NCI-H748 treated with DMSO at 0.1 percent for 48 hours (cell line): Measurements from ENCODE around the gene AOPEP.

Experiments used
- DNase-seq: peaks from one replicate; lab custom pipeline; 2025; lab: John Stamatoyannopoulos, UW

Gene AOPEP

GRCh38 chr9:94850540-94851434 is 124.3 kb downstream of the AOPEP start:
- no peak for DNase-seq

GRCh38 chr9:94851467-94851866 is 125.0 kb downstream of the AOPEP start:
- no peak for DNase-seq

- DNase-seq, result no peak
These were observed 125.4 kb downstream of the AOPEP start for GRCh38 chr9:94851892-94852291.

DNA sequence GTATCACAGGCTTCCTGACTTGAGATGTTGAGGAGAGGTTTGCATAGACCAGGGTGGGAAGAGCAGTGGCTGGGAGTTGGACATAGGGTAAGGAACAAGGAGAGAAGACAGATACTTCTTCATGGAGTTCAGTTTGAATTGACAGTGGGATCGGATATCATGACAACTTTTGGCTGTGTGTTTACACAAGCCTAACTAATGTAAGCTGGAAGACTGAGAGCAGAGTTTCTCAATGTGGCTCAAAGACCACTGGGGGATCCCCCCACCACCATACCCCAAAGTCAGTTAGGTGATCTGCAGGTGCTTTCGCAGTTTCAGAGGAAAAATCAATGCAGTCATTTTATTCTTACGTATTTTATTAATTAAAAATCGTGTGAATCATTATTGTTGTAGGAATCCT is 125.9 kb downstream of the AOPEP start:
- DNase-seq, result no peak

- DNase-seq, result no peak
These were observed 127.4 kb downstream of the AOPEP start for GRCh38 chr9:94853887-94854286.

DNA sequence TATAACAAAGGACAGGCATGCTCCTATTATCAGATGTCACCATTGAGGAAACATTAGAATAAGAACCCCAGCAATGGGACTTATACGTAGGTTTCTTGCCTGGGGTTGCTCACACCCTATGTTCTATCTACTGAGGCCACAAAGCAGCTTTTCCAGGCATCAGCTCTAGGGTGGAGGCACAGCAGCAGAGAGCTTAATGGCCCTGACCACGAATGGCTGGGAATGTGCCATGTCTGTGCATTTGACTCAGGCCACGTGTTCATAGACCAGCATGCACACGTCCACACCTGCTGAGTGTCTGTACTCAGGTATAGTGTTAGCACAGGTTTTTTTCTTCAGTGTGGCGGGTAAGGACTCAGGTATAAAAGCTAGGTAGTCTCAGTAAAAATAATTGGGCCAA is 129.4 kb downstream of the AOPEP start:
- no peak for DNase-seq

DNA sequence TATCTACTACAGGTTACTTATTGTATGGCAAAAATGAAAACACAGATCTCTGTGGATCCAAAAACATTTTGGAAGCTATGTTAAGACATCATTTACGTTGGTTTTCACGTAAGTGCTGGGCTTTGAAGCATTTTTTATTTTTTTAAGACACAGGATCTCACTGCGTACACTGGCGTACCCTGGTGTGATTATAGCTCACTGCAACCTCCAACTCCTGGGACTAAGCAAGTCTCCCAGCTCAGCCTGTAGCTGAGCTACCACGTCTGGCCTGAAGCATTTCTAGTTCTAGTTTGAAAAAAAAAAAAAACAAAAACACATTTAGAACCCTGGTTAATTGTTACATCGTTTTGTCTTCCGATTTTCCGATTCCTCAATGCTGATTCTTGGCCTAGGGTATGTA is 131.3 kb downstream of the AOPEP start:
- no peak for DNase-seq

- DNase-seq, result no peak
These were observed 132.7 kb downstream of the AOPEP start for GRCh38 chr9:94859226-94859625.

- DNase-seq, result no peak
These were observed 133.4 kb downstream of the AOPEP start for GRCh38 chr9:94859891-94860290.

- DNase-seq, result peak; percentile 86
These were observed 134.4 kb downstream of the AOPEP start for GRCh38 chr9:94860678-94861588.

DNA sequence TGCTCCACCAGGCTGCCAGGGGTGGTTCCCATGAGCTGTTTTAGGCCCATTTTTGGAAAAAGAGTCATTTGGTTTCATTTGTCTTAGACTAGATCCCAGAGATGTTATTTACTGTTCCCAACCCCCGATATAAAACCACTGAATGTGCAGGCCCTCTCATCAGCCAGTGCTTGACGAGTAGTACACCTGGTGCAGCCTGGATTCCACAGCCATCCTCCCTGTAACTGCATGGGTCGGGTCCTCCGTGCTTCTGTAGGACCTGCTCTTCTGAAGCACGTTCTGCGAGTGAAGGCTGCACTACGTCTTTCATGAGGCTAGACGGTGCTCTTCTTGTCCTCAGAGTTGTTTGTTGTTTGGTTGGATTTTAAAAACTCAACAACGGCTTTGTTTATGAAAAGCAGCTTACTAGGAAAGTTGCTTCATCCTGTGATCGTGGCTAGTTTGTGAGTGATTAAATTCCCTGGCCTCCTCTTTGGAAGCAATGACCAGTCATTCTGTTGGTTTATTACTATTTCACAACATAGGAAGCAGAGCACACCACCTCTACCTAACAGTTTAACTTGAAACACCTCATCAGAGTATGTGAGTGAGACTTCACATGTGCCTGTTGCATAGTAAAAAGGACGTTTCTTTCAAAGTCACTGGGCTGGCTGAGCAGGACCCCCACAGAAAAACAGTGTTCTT is 135.2 kb downstream of the AOPEP start:
- no peak for DNase-seq

GRCh38 chr9:94864196-94864595 is 137.7 kb downstream of the AOPEP start:
- no peak for DNase-seq

- DNase-seq, result no peak
These were observed 138.5 kb downstream of the AOPEP start for GRCh38 chr9:94864862-94865509.

- DNase-seq, result no peak
These were observed 139.3 kb downstream of the AOPEP start for GRCh38 chr9:94865582-94866452.

- DNase-seq, result no peak
These were observed 140.3 kb downstream of the AOPEP start for GRCh38 chr9:94866770-94867169.

DNA sequence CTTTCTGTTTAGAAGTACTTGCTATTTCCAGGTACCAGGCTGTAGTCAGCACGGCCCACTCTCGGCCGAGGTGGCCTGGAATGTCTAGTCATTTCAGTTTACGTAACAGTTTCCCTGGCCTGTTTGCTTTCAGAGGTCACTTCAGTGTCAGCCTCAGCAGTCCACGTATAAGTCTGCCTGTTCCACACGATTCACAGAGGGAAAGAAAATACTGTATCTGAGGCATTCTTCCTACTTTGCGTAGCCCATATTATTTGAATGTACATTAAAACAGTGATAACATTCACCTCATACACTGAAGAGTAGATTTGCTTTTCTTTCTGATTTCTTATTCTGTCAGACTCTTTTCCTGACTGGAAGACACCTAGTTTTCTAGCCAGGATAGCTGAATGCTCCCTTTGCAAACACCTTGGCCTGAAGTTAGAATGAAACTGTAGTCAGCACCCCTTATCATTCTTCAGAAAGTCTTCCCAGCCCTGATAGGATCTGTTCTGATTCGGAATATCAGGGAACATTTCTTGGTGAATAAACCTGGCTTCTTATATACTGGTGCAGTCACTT is 140.9 kb downstream of the AOPEP start:
- no peak for DNase-seq

GRCh38 chr9:94867842-94868312 is 141.4 kb downstream of the AOPEP start:
- no peak for DNase-seq

DNA sequence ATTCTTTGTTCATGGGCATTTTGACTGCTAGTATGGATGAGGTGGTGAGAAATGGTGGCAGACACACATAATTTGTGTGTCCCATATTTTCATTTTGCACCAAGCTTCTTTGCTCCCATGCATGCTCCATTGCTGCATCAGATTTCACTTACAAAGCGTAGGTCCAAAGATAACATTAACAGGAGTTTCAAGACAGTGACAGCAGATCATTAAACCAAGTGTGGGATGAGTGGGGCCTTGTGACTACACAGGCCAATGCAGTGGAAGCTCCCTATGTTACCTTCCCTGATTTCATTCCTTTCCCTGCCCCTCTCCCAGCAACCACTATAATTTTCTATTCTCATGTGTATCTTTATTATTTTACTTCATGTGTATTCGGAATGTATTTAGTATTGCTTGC is 142.0 kb downstream of the AOPEP start:
- DNase-seq, result no peak

GRCh38 chr9:94869415-94869843 is 142.9 kb downstream of the AOPEP start:
- no peak for DNase-seq

DNA sequence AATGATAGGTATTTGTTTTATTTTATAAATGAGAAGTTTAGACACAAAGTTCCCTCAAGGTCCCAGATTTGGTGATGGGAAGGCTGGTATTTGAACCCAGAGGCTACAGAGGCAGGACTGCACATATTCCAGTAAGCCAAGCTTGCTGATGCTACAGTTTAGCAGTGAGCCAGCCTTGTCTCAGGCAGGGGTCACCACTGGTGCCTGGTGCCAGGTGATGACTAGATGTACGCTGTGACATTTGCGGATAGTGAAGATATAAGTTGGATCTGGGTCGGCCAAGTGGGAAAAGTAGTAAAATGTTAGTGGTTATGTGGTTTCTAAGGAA is 143.9 kb downstream of the AOPEP start:
- DNase-seq, result no peak
